Kasumi-1 (cell line): ENCODE measurements around the gene FHIP2A.

ENCODE experiments used
- DNase-seq, 2 experiments: peaks; one replicate each; lab custom pipeline; 2025; lab: John Stamatoyannopoulos, UW

Gene FHIP2A

DNA sequence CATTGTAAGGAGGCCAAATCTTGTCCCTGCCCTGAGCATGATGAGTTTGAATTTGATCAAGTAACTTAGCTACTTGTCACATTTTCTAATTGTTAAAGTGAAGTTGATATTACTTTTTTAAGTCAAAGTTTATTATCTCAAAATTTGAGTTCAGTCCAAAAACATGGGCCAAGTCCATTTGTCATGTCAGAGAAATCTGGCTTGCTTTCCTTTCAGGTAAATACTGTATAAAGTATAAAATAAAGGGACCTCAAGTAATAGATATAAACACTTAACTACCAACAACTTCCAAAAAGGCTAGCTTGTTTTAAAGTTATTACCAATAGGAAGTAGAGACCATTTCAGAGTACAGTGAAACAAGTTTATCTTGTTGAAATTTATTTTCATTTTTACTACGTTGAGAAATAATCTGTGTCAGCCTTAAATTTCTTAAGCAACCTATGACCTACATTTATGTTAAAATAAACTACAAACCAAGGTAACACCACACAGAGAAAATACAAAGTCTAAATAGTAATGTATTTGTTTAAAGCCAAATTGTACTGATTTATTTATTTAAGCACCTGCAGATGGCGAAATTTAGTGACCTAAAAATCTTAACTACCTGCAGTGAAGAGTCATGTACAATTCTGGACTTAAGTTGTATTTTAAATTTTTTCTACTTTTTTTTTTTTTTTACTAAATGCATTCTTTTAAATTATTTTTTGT, 36.5 kb downstream of the FHIP2A start:
- no peak for DNase-seq

- no peak for DNase-seq
These were observed 37.6 kb downstream of the FHIP2A start for GRCh38 chr10:114859222-114859621.

- no peak for DNase-seq
These were observed 40.9 kb downstream of the FHIP2A start for GRCh38 chr10:114862456-114862855.

GRCh38 chr10:114867365-114867764, 45.8 kb downstream of the FHIP2A start:
- no peak for DNase-seq

- no peak for DNase-seq
These were observed 47.4 kb downstream of the FHIP2A start for GRCh38 chr10:114868870-114869519.

- DNase-seq = peak; percentile 20 to 24
These were observed 47.9 kb downstream of the FHIP2A start for GRCh38 chr10:114869520-114869892.

GRCh38 chr10:114870486-114870885, 48.9 kb downstream of the FHIP2A start:
- no peak for DNase-seq

DNA sequence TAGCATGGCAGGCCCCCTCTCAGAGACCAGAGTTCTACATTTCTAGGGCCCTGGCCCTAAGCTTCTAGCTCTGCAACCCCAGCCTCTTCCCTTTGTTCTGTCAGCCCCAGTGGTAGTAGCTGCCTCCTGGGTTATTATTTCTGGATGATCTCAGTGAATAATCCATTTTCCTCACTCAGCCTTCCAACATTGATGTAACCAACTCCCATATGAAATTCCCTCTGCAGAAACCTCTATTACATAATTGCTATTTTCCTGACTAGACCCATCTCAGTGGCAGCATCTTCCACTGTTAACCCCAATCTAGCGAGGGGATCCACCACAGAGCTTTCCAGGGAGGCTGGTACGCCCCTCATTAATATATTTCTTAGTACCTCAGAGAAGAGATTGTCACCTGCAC, 49.8 kb downstream of the FHIP2A start:
- no peak for DNase-seq
